MM.1S (cell line): ENCODE data around the gene FOXJ3.

Experiments used
- DNase-seq: peaks from one replicate; pipeline ENCODE4 v3.0.0-alpha.2; 2015
- H2AFZ ChIP-seq: fragments of 300-600 bp; sonication (generic); 2 replicates; pipeline ENCODE4 v1.6.0; 2016; ENCODE audit warnings: antibody characterized with exemption, low read length
- H3F3A ChIP-seq: fragments of 300-600 bp; sonication (generic); 2 replicates; pipeline ENCODE4 v1.6.1; 2016; ENCODE audit warnings: mild to moderate bottlenecking, antibody characterized with exemption, low read length, moderate library complexity, mixed read lengths; ENCODE audit not compliant: insufficient read depth
- H3K27ac ChIP-seq: fragments of 300-600 bp; sonication (generic); 2 replicates; pipeline ENCODE4 v1.5.1; 2016; ENCODE audit warnings: mild to moderate bottlenecking, low read length
- H3K27me3 ChIP-seq: fragments of 300-600 bp; sonication (generic); replicated peaks from 2 replicates; pipeline ENCODE4 v1.6.0; 2016; ENCODE audit warnings: low read length; ENCODE audit not compliant: insufficient read depth
- H3K36me3 ChIP-seq: fragments of 300-600 bp; sonication (generic); replicated peaks from 2 replicates; pipeline ENCODE4 v1.6.1; 2016; ENCODE audit warnings: mild to moderate bottlenecking, low read length, mixed read lengths; ENCODE audit not compliant: insufficient read depth
- H3K4me1 ChIP-seq: fragments of 300-600 bp; sonication (generic); 2 replicates; pipeline ENCODE4 v1.6.1; 2016; ENCODE audit warnings: low read length, mixed read lengths
- H3K4me2 ChIP-seq: fragments of 300-600 bp; sonication (generic); 2 replicates; pipeline ENCODE4 v1.6.0; 2016; ENCODE audit warnings: low read depth, low read length
- H3K4me3 ChIP-seq: fragments of 300-600 bp; sonication (generic); 2 replicates; pipeline ENCODE4 v1.5.1; 2016; ENCODE audit warnings: low read length, mixed read lengths
- H3K79me2 ChIP-seq: fragments of 300-600 bp; sonication (generic); 2 replicates; pipeline ENCODE4 v1.6.1; 2016; ENCODE audit warnings: mixed run types, low read length, mixed read lengths
- H3K9ac ChIP-seq: fragments of 300-600 bp; sonication (generic); 2 replicates; pipeline ENCODE4 v1.6.1; 2016; ENCODE audit warnings: low read length, mixed read lengths
- H3K9me2 ChIP-seq: fragments of 300-600 bp; sonication (generic); replicated peaks from 2 replicates; pipeline ENCODE4 v1.6.1; 2016; ENCODE audit warnings: mild to moderate bottlenecking, low read length, mixed read lengths; ENCODE audit not compliant: insufficient read depth
- H3K9me3 ChIP-seq: fragments of 300-600 bp; sonication (generic); replicated peaks from 2 replicates; pipeline ENCODE4 v1.6.1; 2016; ENCODE audit warnings: mild to moderate bottlenecking, low read length, mixed read lengths; ENCODE audit not compliant: insufficient read depth
- H4K20me1 ChIP-seq: fragments of 300-600 bp; sonication (generic); 2 replicates; pipeline ENCODE4 v1.6.1; 2016; ENCODE audit warnings: mild to moderate bottlenecking, low read length, moderate library complexity, mixed read lengths; ENCODE audit not compliant: insufficient read depth
- EZH2 ChIP-seq: fragments of 300-600 bp; sonication (generic); optimal IDR thresholded peaks from 2 replicates; pipeline ENCODE3; 2017; ENCODE audit warnings: low read depth, mild to moderate bottlenecking, antibody characterized with exemption, low read length, mixed read lengths
- EZH2phosphoT487 ChIP-seq: fragments of 300-600 bp; sonication (generic); IDR thresholded peaks from 2 replicates; pipeline ENCODE4 v1.6.1; 2018; ENCODE audit warnings: antibody characterized with exemption, low read length
- TF ChIP-seq, protein P1 (sequence below): fragments of 300-600 bp; sonication (generic); IDR thresholded peaks from 2 replicates; pipeline ENCODE4 v1.5.1; 2016; ENCODE audit warnings: antibody characterized with exemption, low read length, mixed read lengths

Gene FOXJ3

DNA sequence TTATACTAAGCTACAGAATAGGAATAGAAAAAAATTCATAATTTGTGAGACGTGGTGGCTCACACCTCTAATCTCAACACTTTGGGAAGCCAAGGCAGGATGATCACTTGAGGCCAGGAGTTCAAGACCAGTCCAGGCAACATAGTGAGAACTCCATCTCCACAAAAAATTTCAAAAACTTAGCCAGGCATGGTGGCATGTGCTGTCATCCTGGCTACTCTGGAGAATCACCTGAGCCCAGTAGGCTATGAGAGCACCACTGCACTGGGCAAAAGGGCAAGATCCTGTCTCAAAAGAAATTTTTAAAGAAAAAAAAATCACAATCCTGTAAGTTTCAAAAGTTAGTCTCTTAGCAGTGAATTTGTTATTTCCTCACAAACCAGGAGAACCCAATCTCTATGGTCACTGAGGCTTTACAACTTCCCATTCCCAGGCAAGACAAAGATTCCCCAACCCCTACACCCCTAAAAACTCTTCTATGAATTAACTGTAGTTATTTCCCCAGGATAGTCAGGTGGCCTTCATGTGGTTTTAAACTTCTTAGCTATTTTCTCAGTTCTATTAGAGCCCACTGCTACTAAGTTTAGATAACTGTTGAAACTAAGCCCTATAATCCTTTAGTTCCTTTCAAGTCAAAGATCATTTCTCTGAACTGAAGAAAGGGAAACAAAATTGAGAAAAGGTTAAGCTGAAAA lies 74.5 kb downstream of the FOXJ3 start:
- Histone ChIP-seq H3K9me3 (no peaks in the 10 kb centered on the region), H3K79me2 (peaks cover 39% of the 10 kb centered on the region), H4K20me1 (peaks cover 54% of the 10 kb centered on the region), H3K9me2 (no peaks in the 10 kb centered on the region), H3K4me3 (no peak overlapping the region), H2AFZ (no peak overlapping the region), H3K27me3 (peaks cover 8% of the 10 kb centered on the region; the same call in 1 of the 2 replicates), H3K27ac (no peak overlapping the region), H3K36me3 (no peaks in the 10 kb centered on the region), H3K9ac (no peak overlapping the region), H3F3A (peaks cover 15% of the 10 kb centered on the region), H3K4me1 (peaks cover 42% of the 10 kb centered on the region), H3K4me2 (peak overlapping the region; percentile 44)
- DNase-seq, result peak; percentile 69
- TF ChIP-seq EZH2phosphoT487 (no peak), EZH2 (no peak)
- TF ChIP-seq, protein P1, sequence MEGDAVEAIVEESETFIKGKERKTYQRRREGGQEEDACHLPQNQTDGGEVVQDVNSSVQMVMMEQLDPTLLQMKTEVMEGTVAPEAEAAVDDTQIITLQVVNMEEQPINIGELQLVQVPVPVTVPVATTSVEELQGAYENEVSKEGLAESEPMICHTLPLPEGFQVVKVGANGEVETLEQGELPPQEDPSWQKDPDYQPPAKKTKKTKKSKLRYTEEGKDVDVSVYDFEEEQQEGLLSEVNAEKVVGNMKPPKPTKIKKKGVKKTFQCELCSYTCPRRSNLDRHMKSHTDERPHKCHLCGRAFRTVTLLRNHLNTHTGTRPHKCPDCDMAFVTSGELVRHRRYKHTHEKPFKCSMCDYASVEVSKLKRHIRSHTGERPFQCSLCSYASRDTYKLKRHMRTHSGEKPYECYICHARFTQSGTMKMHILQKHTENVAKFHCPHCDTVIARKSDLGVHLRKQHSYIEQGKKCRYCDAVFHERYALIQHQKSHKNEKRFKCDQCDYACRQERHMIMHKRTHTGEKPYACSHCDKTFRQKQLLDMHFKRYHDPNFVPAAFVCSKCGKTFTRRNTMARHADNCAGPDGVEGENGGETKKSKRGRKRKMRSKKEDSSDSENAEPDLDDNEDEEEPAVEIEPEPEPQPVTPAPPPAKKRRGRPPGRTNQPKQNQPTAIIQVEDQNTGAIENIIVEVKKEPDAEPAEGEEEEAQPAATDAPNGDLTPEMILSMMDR, result no peak

DNA sequence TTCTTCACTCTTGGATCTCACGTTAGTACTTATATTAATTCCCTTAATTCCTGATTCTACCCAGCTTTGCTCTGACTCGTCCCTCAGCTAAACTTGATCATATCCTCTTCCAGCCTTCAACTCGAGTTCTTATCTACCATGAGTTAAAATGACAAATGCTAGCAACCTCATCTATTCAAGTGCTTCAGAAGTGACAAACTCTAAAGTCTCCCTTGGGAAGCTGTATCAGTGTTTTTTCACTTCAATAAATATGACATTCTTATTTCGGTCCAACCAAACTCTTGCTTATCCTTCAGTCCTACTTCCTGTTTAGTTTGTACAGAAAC lies 75.3 kb downstream of the FOXJ3 start:
- no peak overlapping the region for H3K4me2 ChIP-seq
- no peak overlapping the region for H3K4me3 ChIP-seq
- no peaks in the 10 kb centered on the region for H3K9me3 ChIP-seq
- H3K9me2 ChIP-seq, result no peaks in the 10 kb centered on the region
- no peak overlapping the region for H3K27ac ChIP-seq
- H3K4me1 ChIP-seq, result peaks cover 42% of the 10 kb centered on the region
- no peaks in the 10 kb centered on the region for H3K36me3 ChIP-seq
- peaks cover 8% of the 10 kb centered on the region; the same call in 1 of the 2 replicates for H3K27me3 ChIP-seq
- no peak overlapping the region for H2AFZ ChIP-seq
- no peak overlapping the region for H3K9ac ChIP-seq
- peaks cover 15% of the 10 kb centered on the region for H3F3A ChIP-seq
- H3K79me2 ChIP-seq, result peaks cover 46% of the 10 kb centered on the region
- no peak for DNase-seq
- peaks cover 54% of the 10 kb centered on the region for H4K20me1 ChIP-seq
- TF ChIP-seq EZH2phosphoT487 (no peak), EZH2 (no peak)
- TF ChIP-seq, protein P1, result no peak

DNA sequence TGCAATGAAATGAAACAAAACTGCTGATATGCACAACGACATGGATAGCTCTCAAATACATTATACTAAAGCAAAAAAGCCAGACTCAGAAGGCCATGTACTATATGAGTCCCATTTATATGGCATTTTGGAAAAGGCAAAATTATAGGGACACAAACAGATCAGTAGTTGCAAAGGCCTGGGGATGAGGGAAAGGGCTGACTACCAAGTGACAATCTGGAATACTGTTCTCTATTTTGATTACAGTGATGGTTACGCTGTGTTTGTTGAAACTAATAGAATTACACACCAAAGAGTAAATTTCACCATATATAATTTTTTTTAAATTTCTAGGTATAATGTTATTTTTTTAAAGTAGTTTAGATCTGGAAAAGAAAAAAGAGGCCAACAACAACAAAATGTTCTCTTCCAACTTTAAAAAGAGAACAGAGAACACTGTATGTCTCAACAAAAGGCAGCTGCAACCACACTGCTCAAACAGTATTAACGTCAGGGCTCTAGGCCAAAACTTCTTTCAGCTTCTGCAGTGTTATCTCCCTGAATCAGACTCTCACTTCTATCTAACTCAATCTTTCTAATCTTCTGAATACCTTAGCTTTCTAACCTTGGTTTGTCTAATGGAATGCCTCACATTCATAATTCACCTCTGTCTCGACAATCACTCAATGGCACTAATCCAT lies 75.8 kb downstream of the FOXJ3 start:
- TF ChIP-seq, protein P1, result no peak
- TF ChIP-seq EZH2, result no peak
- TF ChIP-seq EZH2phosphoT487, result no peak
- H3K4me2 ChIP-seq, result peak overlapping the region; percentile 20; the same call in 1 of the 2 replicates
- DNase-seq, result no peak
- H4K20me1 ChIP-seq, result peaks cover 54% of the 10 kb centered on the region
- H3F3A ChIP-seq, result peaks cover 15% of the 10 kb centered on the region
- H3K9me2 ChIP-seq, result no peaks in the 10 kb centered on the region
- no peaks in the 10 kb centered on the region for H3K9me3 ChIP-seq
- no peak overlapping the region for H3K9ac ChIP-seq
- H2AFZ ChIP-seq, result no peak overlapping the region
- H3K4me3 ChIP-seq, result no peak overlapping the region
- peaks cover 46% of the 10 kb centered on the region for H3K79me2 ChIP-seq
- H3K4me1 ChIP-seq, result peaks cover 42% of the 10 kb centered on the region
- peaks cover 8% of the 10 kb centered on the region; the same call in 1 of the 2 replicates for H3K27me3 ChIP-seq
- H3K27ac ChIP-seq, result no peak overlapping the region
- no peaks in the 10 kb centered on the region for H3K36me3 ChIP-seq
